Left lung (tissue), 10 donors: Measurements from ENCODE around the gene ZSCAN5A. TPM values are rescaled to one million over a fixed set of nuclear protein-coding genes. Genes with fewer than 3 reads are reported as not detected.
"Not testable (repeated sequence)": the region's sequence is repeated elsewhere in the genome, so short reads cannot be mapped to it uniquely, and the experiment has no call there.

ENCODE experiments used
- ATAC-seq: fragments of 200-7000 bp; cut with Tn5 transposase; one replicate; pipeline ENCODE4 v1.9.1; 2020; ENCODE audit warnings: moderate library complexity
- DNase-seq, 4 donors: peaks; one replicate each; pipeline ENCODE4 v3.0.0-alpha.2; 2013 to 2020
- H3K27ac ChIP-seq, 2 donors: fragments of 200-600 bp; sonication (generic) in 1 of 2; one replicate each; pipeline versions ENCODE4 v1.5.0 to v1.8.0; 2020 to 2021
- H3K27me3 ChIP-seq, 2 donors: fragments of 200-600 bp; sonication (generic) in 1 of 2; one replicate each; pipeline versions ENCODE4 v1.5.0 to v1.8.0; 2020 to 2021
- H3K36me3 ChIP-seq, 2 donors: fragments of 200-600 bp; sonication (generic) in 1 of 2; one replicate each; pipeline versions ENCODE4 v1.5.0 to v1.8.0; 2020 to 2021
- H3K4me1 ChIP-seq, 2 donors: fragments of 200-600 bp; one replicate each; pipeline ENCODE4 v1.8.0; 2021
- H3K4me3 ChIP-seq, 2 donors: fragments of 200-600 bp; sonication (generic) in 1 of 2; one replicate each; pipeline versions ENCODE4 v1.5.0 to v1.8.0; 2020 to 2021; ENCODE audit warnings: mild to moderate bottlenecking in 1 of 2
- H3K9me3 ChIP-seq, 2 donors: fragments of 200-600 bp; sonication (generic) in 1 of 2; one replicate each; pipeline versions ENCODE4 v1.5.0 to v1.8.0; 2020 to 2021
- CTCF ChIP-seq, 2 donors: fragments of 200-600 bp; sonication (generic) in 1 of 2; IDR thresholded peaks; one replicate each; pipeline versions ENCODE4 v1.5.0 to v1.8.0; 2021; ENCODE audit warnings: antibody characterized with exemption in 2 of 2
- intact Hi-C, 2 donors: fragments of 100-400 bp; cut with DNase I; formaldehyde crosslinking; loops; one replicate each; pipeline versions ENCODE4 v1.11.2 to v1.14.2; 2022
- polyA plus RNA-seq, 6 donors: library from polyadenylated mRNA; unstranded; fragments of 120-200 nt; gene quantifications; one replicate each; pipeline ENCODE4 v1.2.1, GENCODE V29; 2013; ENCODE audit not compliant: insufficient read length in 6 of 6
- total RNA-seq, 2 donors: library from RNA; stranded (reverse); fragmentation: NEBNext Ultra II Directional; extraction: Animal tissue kit (Norgen Biotek cat#: 25700); gene quantifications; one replicate each; pipeline ENCODE4 v1.2.1, GENCODE V29; 2021
- donor health status: DM: no; HTN: yes; CAD: no.
- donor health status: DM: no; HTN: no; CAD: no.

The ZSCAN5A gene
- total and polyA plus RNA-seq, 8 donors: 6.8 to 21.8 (median 16.9) TPM

GRCh38 chr19:56308792-56309191 is 5.8 kb downstream of the ZSCAN5A start:
- TF ChIP-seq CTCF (IDR thresholded peaks at IDR 0.05): no peak
- DNase-seq (no peak), ATAC-seq (no peak)
- intact Hi-C loops: no loop called here
- Histone ChIP-seq H3K36me3 (peaks cover 0 to 7% of the 10 kb centered on the region in 2 donors), H3K27ac (no peak overlapping the region), H3K9me3 (no peaks in the 10 kb centered on the region), H3K4me3 (no peak overlapping the region), H3K27me3 (no peaks in the 10 kb centered on the region), H3K4me1 (peaks cover 0 to 20% of the 10 kb centered on the region in 2 donors)

GRCh38 chr19:56307062-56307461 is 7.6 kb downstream of the ZSCAN5A start:
- Histone ChIP-seq H3K27ac (peak overlapping the region; percentile 30 to 56), H3K36me3 (peaks cover 0 to 16% of the 10 kb centered on the region in 2 donors)
- H3K4me3 ChIP-seq, H3K9me3 ChIP-seq, H3K4me1 ChIP-seq, H3K27me3 ChIP-seq, intact Hi-C loops, ATAC-seq: not testable (repeated sequence)
- DNase-seq: peak in 1 of 4 donors; percentile 42

- TF ChIP-seq CTCF (IDR thresholded peaks at IDR 0.05): no peak
- no peak overlapping the region for H3K4me3 ChIP-seq
- ATAC-seq (no peak), DNase-seq (peak in 1 of 4 donors; percentile 24)
- H3K9me3 ChIP-seq: no peaks in the 10 kb centered on the region
- intact Hi-C loops: no loop called here
- H3K36me3 ChIP-seq: peaks cover 0 to 16% of the 10 kb centered on the region in 2 donors
- peaks cover 0 to 4% of the 10 kb centered on the region in 2 donors for H3K4me1 ChIP-seq
- no peaks in the 10 kb centered on the region for H3K27me3 ChIP-seq
- H3K27ac ChIP-seq: peak overlapping the region; percentile 58 to 70
These were observed 8.6 kb downstream of the ZSCAN5A start for GRCh38 chr19:56306016-56306415.

GRCh38 chr19:56304243-56304642 is 10.4 kb downstream of the ZSCAN5A start:
- H3K4me3 ChIP-seq: no peak overlapping the region
- TF ChIP-seq CTCF (IDR thresholded peaks at IDR 0.05): no peak
- H3K27me3 ChIP-seq: no peaks in the 10 kb centered on the region
- ATAC-seq: no peak
- no peaks in the 10 kb centered on the region for H3K9me3 ChIP-seq
- intact Hi-C loops: no loop called here
- no peak for DNase-seq
- no peak overlapping the region for H3K27ac ChIP-seq
- peaks cover 0 to under 1% of the 10 kb centered on the region in 2 donors for H3K4me1 ChIP-seq
- peaks cover 0 to 16% of the 10 kb centered on the region in 2 donors for H3K36me3 ChIP-seq

- ATAC-seq (no peak), DNase-seq (no peak)
- Histone ChIP-seq H3K36me3 (peaks cover 0 to 15% of the 10 kb centered on the region in 2 donors), H3K4me3 (no peak overlapping the region), H3K27me3 (no peaks in the 10 kb centered on the region), H3K27ac (peak overlapping the region; percentile 7 to 54), H3K9me3 (no peaks in the 10 kb centered on the region), H3K4me1 (no peaks in the 10 kb centered on the region)
- intact Hi-C loops: no loop called here
- TF ChIP-seq CTCF (IDR thresholded peaks at IDR 0.05): no peak
These were observed 12.6 kb downstream of the ZSCAN5A start for GRCh38 chr19:56301886-56302620.
